Ecto neural progenitor cell (in vitro differentiated cells): ENCODE results near the gene HEPACAM.

Experiments
- DNase-seq: peaks from one replicate; pipeline ENCODE4 v3.0.0-alpha.2; 2018; ENCODE audit warnings: low spot score

HEPACAM gene

GRCh38 chr11:124884869-124885479, 50.9 kb downstream of the HEPACAM start:
- no peak for DNase-seq

GRCh38 chr11:124884340-124884739, 51.5 kb downstream of the HEPACAM start:
- DNase-seq = no peak

GRCh38 chr11:124882339-124883071, 53.3 kb downstream of the HEPACAM start:
- no peak for DNase-seq

GRCh38 chr11:124880958-124881357, 54.9 kb downstream of the HEPACAM start:
- DNase-seq = no peak

- no peak for DNase-seq
Measured at GRCh38 chr11:124880290-124880611, 55.6 kb downstream of the HEPACAM start.

GRCh38 chr11:124879493-124880289, 56.2 kb downstream of the HEPACAM start:
- no peak for DNase-seq

GRCh38 chr11:124878759-124879492, 56.9 kb downstream of the HEPACAM start:
- no peak for DNase-seq

- no peak for DNase-seq
Measured at GRCh38 chr11:124877910-124878758, 57.7 kb downstream of the HEPACAM start.

- DNase-seq = no peak
Measured at GRCh38 chr11:124877631-124877909, 58.3 kb downstream of the HEPACAM start.

GRCh38 chr11:124876818-124877630, 58.8 kb downstream of the HEPACAM start:
- DNase-seq = no peak

- peak; percentile 95 for DNase-seq
Measured at GRCh38 chr11:124875943-124876817, 59.7 kb downstream of the HEPACAM start.

- no peak for DNase-seq
Measured at GRCh38 chr11:124875401-124875800, 60.4 kb downstream of the HEPACAM start.

- DNase-seq = no peak
Measured at GRCh38 chr11:124874571-124875255, 61.1 kb downstream of the HEPACAM start.

GRCh38 chr11:124873951-124874350, 61.9 kb downstream of the HEPACAM start:
- DNase-seq = no peak

GRCh38 chr11:124872741-124873140, 63.1 kb downstream of the HEPACAM start:
- no peak for DNase-seq

GRCh38 chr11:124872280-124872679, 63.6 kb downstream of the HEPACAM start:
- DNase-seq = no peak

- DNase-seq = no peak
Measured at GRCh38 chr11:124870430-124870829, 65.4 kb downstream of the HEPACAM start.

- DNase-seq = no peak
Measured at GRCh38 chr11:124869856-124870387, 65.9 kb downstream of the HEPACAM start.

- DNase-seq = no peak
Measured at GRCh38 chr11:124869331-124869730, 66.5 kb downstream of the HEPACAM start.
